ENCODE measurements around the gene FKBP1A.

The FKBP1A gene

DNA sequence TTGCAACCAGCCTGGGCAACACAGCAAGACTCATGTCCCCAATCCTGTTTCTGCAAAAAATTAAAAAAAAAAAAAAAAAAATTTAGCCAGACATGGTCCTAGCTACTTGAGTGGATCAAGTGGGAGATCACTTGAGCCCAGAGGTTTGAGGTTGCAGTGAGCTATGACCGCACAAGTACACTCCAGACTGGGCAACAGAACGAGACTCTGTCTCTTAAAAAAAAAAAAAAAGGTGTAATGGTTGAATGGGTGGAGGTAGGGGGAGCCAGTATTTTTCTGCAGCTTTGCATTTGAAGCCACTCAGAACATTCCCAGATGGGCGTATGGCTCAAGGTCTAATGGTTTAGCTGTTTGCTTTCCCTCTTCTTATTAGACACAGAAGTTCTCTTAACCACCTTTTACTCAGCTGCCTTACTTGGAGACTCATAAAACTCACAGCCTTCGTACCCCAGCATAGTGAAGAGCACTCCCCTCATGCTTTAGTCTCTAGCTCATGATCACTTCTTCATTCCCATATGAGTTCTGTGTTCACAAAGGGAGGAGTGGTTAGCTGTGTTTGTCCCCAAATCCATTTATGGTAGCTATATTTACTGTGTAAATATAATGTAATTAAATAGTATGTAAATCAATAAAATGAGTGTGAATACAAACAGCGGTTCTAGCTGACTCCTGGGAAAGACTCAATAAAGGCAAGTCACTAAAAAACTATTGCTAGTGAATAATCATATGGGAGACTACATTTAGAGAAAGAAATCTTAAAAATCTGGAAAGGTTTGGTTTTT lies 9.0 kb downstream of the FKBP1A start:
- no peak for DNase-seq (ENCODE audit: low read depth)

DNA sequence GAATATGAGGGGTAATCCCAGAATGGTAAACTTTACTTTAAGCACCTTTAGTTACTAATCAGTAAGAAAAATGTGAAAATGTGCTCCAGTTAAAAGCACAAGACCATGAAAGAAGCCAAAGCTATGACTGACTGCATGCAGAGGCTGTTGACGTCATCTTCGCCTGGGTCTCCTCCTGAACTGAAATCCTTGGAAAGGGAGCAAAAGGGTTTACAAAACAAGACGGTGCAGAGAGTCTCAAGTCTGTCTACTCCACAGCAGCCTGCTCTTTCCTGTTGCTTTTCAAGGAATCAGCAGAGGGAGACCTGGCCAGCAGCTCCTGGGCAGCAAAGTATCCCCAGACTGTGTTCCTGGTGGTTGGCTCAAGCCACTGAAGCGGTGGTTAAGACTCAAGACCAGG lies 10.2 kb downstream of the FKBP1A start:
- DNase-seq (ENCODE audit: low read depth), result no peak

DNA sequence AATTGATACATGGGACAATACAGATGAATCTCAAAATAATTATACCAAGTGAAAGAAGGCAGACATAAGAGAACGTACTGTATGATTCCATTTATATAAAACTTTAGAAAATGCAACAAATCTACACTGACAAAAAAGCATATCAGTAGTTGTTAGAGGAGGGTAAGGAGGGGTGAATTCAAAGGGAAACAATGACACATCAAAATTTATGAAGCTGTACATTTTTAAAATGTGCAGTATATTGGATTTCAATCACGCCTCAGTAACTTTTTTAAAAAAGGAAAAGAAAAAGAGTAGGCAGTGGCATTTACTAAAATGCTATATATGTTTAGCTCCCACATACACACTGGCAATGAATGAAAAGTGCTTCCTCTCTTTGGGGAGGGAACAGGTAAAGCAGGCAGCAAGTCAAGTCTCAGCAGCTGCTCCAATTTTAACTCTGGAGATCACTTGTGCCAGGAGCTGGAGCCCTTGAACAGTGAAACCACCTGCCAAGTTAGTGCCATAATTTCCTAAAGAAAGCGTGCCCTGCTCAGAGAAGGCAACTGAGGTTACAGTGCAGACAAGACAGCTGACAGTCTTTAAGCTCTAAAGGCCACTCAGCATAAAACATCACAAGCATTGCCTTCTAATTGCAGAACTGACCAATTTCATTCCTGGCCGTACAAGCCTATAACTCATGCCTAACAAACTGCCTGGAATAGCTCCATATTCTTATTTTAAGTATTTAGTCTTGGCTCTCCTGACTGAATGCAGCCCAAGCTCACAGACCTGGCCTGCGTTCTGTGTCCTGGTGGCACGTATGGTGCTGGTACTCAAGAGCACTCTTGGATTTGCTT lies 10.9 kb downstream of the FKBP1A start:
- no peak for DNase-seq (ENCODE audit: low read depth)

- no peak for DNase-seq (ENCODE audit: low read depth)
These were observed 14.1 kb downstream of the FKBP1A start for GRCh38 chr20:1378735-1379125.

- no peak for DNase-seq (ENCODE audit: low read depth)
These were observed 14.7 kb downstream of the FKBP1A start for GRCh38 chr20:1377984-1378734.

- no peak for DNase-seq (ENCODE audit: low read depth)
These were observed 15.4 kb downstream of the FKBP1A start for GRCh38 chr20:1377341-1377871.

DNA sequence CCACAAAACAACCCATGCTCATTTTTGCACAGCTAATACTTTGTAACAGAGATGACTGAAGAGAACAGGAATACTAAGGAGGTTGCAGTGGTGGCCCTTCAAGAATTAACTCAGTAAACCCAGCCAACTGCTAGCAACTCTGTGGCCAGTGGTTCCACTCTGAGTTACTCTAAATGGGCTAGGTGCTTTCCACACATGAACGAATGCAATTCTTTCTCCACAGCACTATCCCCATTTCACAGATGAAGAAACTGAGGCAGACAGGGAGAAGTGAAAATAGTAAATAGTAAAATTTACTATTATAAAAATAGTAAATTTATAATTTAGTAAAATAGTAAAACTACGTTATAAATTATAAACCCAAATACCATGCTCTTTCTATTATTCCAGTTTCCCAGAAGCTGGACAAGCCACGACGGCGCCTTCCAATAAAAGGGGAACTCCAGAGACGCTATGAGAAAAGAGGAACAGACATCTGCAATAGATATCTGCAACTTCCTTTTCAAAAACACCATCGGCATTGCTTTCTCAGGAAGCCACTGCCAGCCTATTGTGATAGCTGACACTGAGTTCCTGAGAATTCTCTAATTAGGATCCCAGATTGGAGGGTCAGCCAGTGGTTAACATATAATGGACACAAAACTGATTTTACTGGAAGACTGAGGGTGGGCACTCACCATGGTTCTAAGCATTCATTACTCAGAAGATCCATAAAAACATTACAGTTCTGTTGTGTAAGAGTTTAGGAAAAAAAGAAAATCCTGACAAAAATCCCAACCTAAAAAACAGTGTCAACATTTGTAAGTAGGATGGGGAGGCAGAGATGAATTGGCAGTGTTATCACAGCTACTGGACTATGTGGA lies 16.2 kb downstream of the FKBP1A start:
- DNase-seq (ENCODE audit: low read depth), result no peak

DNA sequence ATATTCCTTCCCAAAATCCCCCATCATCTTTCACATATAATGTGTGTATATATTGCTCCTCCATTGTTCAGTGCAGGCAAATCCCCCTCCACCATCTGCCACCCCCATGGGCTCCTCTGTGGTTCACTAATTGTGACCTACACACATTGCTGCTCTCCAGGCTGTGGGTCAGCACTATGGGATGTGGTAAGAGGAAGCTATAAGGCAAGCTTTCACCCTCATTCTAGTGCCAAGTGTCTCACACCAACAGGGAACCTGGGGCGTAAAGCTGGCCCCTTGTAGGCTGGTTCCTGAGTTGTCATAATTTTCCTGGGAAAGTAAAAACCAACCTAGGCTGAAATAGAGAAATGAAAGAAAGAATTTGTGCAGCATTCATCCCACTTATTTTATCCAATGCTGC lies 16.8 kb downstream of the FKBP1A start:
- DNase-seq (ENCODE audit: low read depth), result no peak

DNA sequence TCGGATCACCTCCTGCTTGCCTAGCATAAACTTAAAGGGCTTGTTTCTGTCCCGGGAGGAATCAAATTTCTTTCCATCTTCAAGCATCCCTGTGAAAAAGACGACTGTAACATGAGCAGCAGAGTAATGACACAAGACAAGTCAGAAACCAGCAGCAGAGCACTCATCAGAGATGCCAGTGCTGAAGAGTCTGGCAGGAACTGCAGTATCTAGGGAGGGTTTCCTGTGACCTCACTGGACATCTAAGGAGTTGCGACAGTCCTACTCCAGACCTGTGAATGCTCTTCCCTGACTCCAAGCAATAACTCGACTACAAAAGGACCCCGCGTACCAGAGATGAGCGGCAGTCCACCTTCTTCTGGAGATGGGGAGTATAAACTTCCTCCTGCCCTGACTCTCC lies 17.3 kb downstream of the FKBP1A start:
- no peak for DNase-seq (ENCODE audit: low read depth)

DNA sequence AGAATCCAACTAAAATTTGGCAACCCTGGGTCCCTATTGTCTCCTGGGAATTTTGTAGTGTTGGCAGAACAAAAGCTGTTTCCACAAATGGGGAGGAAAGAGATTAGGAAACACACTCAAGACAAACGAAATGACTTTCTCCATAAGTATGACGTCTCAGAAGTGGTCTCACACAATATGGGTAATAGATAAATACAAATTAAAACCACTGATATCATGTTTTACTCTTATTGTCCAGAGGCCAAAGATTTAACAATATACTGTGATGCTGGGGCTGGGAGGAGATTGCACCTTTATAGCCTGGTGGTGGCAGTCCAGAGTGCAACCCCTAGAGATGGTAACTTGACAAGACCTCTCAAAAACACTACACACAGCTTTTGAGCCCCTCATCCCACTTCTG lies 18.6 kb downstream of the FKBP1A start:
- no peak for DNase-seq (ENCODE audit: low read depth)

- DNase-seq (ENCODE audit: low read depth), result no peak
These were observed 19.2 kb downstream of the FKBP1A start for GRCh38 chr20:1373614-1374013.

DNA sequence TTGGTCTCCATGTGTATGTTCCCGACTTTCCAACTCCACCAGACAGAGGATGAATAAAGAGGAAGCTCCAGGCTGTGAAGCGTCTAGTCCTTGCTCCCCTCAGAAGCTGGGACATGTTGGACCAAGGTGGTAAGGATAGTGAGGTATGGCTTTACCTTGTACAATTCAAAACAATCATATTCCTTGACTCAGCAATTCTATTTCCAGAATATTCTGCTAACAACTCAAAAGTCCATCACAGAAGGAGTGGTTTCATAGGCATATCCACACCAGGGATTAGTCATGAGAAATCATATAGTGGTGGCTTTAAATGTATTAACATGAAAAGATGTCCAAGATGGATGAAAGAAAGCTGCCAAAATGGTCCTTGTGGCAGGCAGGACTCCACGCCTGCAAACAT lies 19.8 kb downstream of the FKBP1A start:
- DNase-seq (ENCODE audit: low read depth), result no peak

GRCh38 chr20:1371830-1372539 lies 20.9 kb downstream of the FKBP1A start:
- DNase-seq (ENCODE audit: low read depth), result no peak

GRCh38 chr20:1371202-1371782 lies 21.6 kb downstream of the FKBP1A start:
- DNase-seq (ENCODE audit: low read depth), result no peak

- DNase-seq (ENCODE audit: low read depth), result no peak
These were observed 22.2 kb downstream of the FKBP1A start for GRCh38 chr20:1370548-1371110.

DNA sequence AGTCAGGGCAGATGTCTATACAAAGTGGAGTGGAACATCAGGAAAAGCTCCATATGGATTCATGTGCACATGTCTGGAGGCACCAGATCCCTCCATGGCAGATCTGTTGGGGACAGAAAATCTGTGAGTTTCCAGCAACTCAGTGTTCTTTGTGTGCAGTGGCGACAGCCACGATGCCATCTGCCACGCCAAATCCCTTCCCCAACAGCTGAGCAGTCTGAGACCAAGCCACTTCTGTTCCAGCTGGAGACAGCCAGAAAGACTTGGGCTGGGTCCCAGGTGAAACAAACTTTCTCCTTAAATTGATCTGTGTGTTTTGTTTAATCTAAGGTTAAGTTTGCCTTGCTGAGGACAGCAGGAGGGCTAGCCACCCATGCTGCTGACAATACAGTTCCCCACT lies 22.9 kb downstream of the FKBP1A start:
- no peak for DNase-seq (ENCODE audit: low read depth)

DNA sequence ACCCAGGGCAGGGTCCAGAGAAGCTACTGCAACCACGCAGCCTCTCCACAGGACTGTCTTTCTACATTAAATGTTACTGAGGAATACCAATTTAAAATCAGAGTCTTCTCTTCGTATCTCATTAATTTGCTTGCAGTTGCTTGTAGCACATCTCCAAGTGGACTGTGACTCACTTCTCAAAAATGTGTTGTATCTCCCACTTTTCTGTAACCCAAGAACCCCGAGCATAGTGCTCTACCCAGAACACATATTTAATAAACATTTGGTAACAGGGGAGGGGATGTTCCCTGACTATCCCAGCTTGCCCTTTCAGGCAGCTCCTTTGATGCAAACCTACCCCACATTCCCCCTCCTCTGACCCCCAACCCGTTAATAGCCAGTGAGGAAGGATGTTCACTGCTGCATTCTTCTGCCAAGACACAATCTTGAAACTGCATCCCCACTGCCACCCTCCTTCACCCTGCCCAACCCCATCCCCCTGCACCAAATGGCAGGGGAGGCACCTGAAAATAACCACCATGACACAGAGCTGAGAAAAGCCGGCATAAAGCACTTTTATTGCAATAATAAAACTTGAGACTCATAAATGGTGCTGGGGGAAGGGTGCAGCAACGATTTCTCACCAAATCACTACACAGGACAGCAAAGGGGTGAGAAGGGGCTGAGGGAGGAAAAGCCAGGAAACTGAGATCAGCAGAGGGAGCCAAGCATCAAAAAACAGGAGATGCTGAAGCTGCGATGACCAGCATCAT lies 24.2 kb downstream of the FKBP1A start:
- DNase-seq (ENCODE audit: low read depth), result no peak

DNA sequence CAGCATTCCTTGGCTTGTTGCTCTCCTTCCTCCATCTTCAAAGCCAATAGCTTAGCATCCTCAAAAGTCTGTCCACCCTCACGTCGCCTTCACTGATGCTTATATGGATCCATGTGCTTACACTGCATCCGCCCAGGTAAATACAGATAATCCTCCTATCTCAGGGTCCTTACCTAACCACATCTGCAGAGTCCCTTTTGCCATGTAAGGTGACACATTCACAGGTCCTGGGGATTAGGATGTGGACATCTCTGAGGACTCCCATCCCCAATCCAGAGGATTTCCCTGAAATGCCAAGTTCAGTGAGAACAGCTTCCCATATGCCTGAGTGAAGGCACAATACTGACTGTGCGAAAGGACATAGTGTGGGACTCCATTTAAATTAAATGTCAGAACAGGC lies 25.4 kb downstream of the FKBP1A start:
- DNase-seq (ENCODE audit: low read depth), result no peak

DNA sequence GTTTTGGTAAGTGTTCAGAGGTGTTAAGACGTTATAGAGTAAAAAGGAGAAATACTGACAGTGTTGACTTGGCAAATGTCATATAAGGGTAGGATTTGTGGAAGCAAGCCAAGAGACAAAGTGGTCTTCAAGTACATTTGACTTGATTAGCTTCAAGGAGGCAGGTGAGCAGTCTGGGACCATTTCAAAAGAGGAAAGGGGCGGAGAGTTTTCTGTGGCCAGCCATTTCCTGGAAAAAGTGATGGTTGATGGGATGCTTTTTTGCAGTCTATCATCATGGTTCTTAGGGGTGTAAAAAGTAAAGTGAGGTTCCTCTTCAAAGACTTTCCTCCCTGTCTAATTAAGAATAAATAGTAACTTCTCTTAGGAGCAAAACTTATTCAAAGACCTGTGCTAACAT lies 28.7 kb downstream of the FKBP1A start:
- no peak for DNase-seq (ENCODE audit: low read depth)

All from stimulated activated CD8-positive, alpha-beta memory T cell treated with anti-CD3 and anti-CD28 coated beads, Interleukin-4, amount 100 ng/mL, for 24 hours (primary cell).